ENCODE results near the gene KLF13. TPM values are rescaled to one million over a fixed set of nuclear protein-coding genes. Genes with fewer than 3 reads are reported as not detected.

Gene KLF13
- polyA plus RNA-seq, 2 of the 4 experiments (the other 2 are of a cell fraction): 53.5 TPM

DNA sequence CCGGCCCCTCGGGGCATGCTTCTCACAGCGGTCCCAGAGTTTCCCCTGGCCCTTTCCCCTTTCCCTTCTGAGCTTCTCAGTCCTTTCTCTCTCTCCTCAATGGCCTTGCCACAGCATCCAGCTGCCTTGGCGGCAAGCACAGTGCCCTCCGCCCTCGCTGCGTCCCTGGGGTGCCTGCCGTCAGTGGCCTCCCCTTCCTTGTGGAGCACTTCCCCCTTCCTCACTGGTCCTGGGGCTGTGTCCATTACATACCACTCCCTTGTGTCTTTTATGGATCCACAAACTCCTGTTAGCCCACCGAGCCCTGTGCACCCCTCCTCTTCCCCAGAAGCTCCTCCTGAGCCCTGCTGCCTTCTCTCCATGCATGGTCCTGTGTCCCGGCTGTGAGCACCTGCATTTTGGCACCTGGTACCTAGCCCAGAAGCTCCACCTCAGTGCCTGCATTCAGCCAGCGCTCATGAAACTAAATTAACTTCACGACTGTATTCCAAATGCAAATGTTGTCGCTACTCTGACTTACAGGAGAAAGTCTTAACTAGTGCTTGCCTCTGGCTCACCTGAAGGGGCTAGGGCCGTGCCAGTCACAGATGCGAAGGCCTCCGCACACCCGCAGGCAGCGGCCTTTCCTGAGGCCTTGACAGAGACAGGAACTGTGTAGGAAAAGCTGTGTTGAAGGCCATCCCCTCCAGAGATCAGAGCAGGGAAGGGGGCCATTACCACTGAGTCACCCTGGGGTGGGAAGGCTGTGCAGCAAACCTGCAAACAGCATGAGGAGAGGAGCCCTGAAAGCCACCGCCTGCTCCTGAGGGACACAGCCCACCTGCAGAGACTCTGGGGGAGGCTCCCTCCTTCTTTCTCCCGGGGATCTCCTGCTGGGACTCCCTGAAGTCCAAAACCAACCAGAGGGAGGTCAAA lies 19.1 kb upstream of the KLF13 start:
- 82% methylated on average over 20 of the region's 20 CpGs for WGBS (ENCODE audit: missing lambda C conversion rate)
- FAIRE-seq: no peak
- no peak for DNase-seq (ENCODE audit: low read depth in 1 of 2, low spot score in 1 of 2)
- TF ChIP-seq TP53 (CRISPR knock-in tag; IDR thresholded peaks at IDR 0.05): no peak
- no peak for TF ChIP-seq KDM1A (IDR thresholded peaks at IDR 0.05; ENCODE audit: low read depth)
- TF ChIP-seq CHD4 (IDR thresholded peaks at IDR 0.05; ENCODE audit: borderline replicate concordance): no peak
- no peak for TF ChIP-seq SREBF2 (IDR thresholded peaks at IDR 0.05)
- no peak for TF ChIP-seq ZC3H11A (IDR thresholded peaks at IDR 0.05)
- TF ChIP-seq SMC3 (IDR thresholded peaks at IDR 0.05): no peak
- no peak for TF ChIP-seq NR3C1 (IDR thresholded peaks at IDR 0.05)
- TF ChIP-seq, protein P1, sequence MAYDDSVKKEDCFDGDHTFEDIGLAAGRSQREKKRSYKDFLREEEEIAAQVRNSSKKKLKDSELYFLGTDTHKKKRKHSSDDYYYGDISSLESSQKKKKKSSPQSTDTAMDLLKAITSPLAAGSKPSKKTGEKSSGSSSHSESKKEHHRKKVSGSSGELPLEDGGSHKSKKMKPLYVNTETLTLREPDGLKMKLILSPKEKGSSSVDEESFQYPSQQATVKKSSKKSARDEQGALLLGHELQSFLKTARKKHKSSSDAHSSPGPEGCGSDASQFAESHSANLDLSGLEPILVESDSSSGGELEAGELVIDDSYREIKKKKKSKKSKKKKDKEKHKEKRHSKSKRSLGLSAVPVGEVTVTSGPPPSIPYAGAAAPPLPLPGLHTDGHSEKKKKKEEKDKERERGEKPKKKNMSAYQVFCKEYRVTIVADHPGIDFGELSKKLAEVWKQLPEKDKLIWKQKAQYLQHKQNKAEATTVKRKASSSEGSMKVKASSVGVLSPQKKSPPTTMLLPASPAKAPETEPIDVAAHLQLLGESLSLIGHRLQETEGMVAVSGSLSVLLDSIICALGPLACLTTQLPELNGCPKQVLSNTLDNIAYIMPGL (CRISPR knock-in tag; IDR thresholded peaks at IDR 0.05; ENCODE audit: borderline replicate concordance): no peak
- no peak for TF ChIP-seq ZNF302 (CRISPR knock-in tag; IDR thresholded peaks at IDR 0.05)
- TF ChIP-seq NFE2L2 (conservative IDR thresholded peaks at IDR 0.05; ENCODE audit: low read length): no peak
- TF ChIP-seq JUN (IDR thresholded peaks at IDR 0.05): no peak
- TF ChIP-seq, protein P2, sequence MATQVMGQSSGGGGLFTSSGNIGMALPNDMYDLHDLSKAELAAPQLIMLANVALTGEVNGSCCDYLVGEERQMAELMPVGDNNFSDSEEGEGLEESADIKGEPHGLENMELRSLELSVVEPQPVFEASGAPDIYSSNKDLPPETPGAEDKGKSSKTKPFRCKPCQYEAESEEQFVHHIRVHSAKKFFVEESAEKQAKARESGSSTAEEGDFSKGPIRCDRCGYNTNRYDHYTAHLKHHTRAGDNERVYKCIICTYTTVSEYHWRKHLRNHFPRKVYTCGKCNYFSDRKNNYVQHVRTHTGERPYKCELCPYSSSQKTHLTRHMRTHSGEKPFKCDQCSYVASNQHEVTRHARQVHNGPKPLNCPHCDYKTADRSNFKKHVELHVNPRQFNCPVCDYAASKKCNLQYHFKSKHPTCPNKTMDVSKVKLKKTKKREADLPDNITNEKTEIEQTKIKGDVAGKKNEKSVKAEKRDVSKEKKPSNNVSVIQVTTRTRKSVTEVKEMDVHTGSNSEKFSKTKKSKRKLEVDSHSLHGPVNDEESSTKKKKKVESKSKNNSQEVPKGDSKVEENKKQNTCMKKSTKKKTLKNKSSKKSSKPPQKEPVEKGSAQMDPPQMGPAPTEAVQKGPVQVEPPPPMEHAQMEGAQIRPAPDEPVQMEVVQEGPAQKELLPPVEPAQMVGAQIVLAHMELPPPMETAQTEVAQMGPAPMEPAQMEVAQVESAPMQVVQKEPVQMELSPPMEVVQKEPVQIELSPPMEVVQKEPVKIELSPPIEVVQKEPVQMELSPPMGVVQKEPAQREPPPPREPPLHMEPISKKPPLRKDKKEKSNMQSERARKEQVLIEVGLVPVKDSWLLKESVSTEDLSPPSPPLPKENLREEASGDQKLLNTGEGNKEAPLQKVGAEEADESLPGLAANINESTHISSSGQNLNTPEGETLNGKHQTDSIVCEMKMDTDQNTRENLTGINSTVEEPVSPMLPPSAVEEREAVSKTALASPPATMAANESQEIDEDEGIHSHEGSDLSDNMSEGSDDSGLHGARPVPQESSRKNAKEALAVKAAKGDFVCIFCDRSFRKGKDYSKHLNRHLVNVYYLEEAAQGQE (IDR thresholded peaks at IDR 0.05): no peak
- TF ChIP-seq, protein P3, sequence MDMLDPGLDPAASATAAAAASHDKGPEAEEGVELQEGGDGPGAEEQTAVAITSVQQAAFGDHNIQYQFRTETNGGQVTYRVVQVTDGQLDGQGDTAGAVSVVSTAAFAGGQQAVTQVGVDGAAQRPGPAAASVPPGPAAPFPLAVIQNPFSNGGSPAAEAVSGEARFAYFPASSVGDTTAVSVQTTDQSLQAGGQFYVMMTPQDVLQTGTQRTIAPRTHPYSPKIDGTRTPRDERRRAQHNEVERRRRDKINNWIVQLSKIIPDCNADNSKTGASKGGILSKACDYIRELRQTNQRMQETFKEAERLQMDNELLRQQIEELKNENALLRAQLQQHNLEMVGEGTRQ (IDR thresholded peaks at IDR 0.05): no peak
- TF ChIP-seq, protein P4, sequence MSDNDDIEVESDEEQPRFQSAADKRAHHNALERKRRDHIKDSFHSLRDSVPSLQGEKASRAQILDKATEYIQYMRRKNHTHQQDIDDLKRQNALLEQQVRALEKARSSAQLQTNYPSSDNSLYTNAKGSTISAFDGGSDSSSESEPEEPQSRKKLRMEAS (IDR thresholded peaks at IDR 0.05): no peak
- Histone ChIP-seq H3K4me3 (no peak overlapping the region), H3K9me3 (no peaks in the 10 kb centered on the region), H3K27ac (peak overlapping the region in 1 of 2 experiments; percentile 13; a peak in 1 of 6 replicates), H3K4me1 (peaks cover 14% of the 10 kb centered on the region; the same call in 2 of the 3 replicates), H3K4me2 (no peak overlapping the region)
- ChIA-PET CTCF (interaction anchor here (0.6 to 1.7 kb wide), 4 partner anchors 9 to 93 kb away, joined by 3 to 4 read pairs (median 3); no protein-coding TSS in a partner anchor), POLR2A (no interaction called here)
- no peak for ATAC-seq

DNA sequence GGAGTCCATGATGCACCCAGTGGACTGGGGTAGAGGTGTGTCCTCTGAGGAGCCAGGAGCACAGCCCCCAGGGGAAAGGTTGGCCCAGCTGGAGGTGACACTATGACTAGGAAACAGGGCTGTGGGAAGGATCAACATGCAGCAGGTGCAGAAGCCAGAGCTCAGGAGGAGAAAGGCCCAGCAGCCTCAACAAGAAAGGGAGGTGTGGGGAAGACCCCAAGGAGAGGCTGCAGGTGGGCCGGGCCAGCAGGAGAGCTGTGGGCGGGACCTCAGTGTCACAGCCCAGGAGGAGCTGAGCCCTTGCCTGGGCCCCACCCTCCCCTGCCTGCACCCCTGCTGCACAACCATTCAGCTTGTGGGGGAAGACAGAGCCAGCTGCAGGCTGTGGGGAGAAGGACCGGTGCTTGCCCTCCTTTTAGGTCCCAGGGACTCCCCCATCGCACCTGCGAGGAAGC lies 18.4 kb upstream of the KLF13 start:
- ChIA-PET CTCF (interaction anchor here (0.6 to 1.7 kb wide), 3 partner anchors 9 to 27 kb away, joined by 3 to 4 read pairs (median 4); no protein-coding TSS in a partner anchor), POLR2A (interaction anchor here (0.8 kb wide), 1 partner anchor 17 kb away, joined by 3 read pairs; no protein-coding TSS in a partner anchor)
- Histone ChIP-seq H3K27ac (peak overlapping the region in 1 of 2 experiments; percentile 13; a peak in 1 of 6 replicates), H3K4me3 (no peak overlapping the region), H3K4me2 (no peak overlapping the region), H3K4me1 (peaks cover 10% of the 10 kb centered on the region; the same call in 2 of the 3 replicates), H3K9me3 (peaks cover 3% of the 10 kb centered on the region)
- DNase-seq (ENCODE audit: low read depth in 1 of 2, low spot score in 1 of 2) (no peak), FAIRE-seq (no peak), ATAC-seq (no peak)
- TF ChIP-seq, protein P5, sequence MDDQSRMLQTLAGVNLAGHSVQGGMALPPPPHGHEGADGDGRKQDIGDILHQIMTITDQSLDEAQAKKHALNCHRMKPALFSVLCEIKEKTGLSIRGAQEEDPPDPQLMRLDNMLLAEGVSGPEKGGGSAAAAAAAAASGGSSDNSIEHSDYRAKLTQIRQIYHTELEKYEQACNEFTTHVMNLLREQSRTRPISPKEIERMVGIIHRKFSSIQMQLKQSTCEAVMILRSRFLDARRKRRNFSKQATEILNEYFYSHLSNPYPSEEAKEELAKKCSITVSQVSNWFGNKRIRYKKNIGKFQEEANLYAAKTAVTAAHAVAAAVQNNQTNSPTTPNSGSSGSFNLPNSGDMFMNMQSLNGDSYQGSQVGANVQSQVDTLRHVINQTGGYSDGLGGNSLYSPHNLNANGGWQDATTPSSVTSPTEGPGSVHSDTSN (IDR thresholded peaks at IDR 0.05): no peak
- TF ChIP-seq, protein P6, sequence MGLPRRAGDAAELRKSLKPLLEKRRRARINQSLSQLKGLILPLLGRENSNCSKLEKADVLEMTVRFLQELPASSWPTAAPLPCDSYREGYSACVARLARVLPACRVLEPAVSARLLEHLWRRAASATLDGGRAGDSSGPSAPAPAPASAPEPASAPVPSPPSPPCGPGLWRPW (IDR thresholded peaks at IDR 0.05): no peak
- WGBS (ENCODE audit: missing lambda C conversion rate): 71% methylated on average over 5 of the region's 5 CpGs

Data from A549 (cell line).